H1 (cell line): Measurements from ENCODE around the gene CABP4. TPM values are rescaled to one million over a fixed set of nuclear protein-coding genes. Genes with fewer than 3 reads are reported as not detected.

Experiments used
- CTCF ChIA-PET: fragments of 300-600 bp; sonication (Branson Sonifier 250); formaldehyde crosslinking; loops from one replicate; lab custom pipeline; 2021; ENCODE audit not compliant: partially characterized antibody; lab: Charles Lee
- POLR2A ChIA-PET: fragments of 300-600 bp; sonication (Branson Sonifier 250); formaldehyde crosslinking; loops from one replicate; lab custom pipeline; 2021; ENCODE audit warnings: inconsistent platforms; ENCODE audit not compliant: partially characterized antibody; lab: Charles Lee
- DNase-seq, 2 experiments: peaks; one replicate each; pipeline versions ENCODE4 v3.0.0 to v3.0.0-alpha.2; 2010 to 2022; ENCODE audit warnings: low spot score in 2 of 2, low read depth in 1 of 2, mixed read lengths in 1 of 2
- FAIRE-seq: peaks from 2 replicates; lab custom pipeline; 2011; peaks lifted over from hg19 to GRCh38; lab: Jason Lieb, UNC
- H2AFZ ChIP-seq: 2 replicates; pipeline ENCODE4 v1.8.1; 2012; ENCODE audit warnings: low read length, inconsistent platforms
- H2AK5ac ChIP-seq: 2 replicates; pipeline ENCODE4 v1.6.1; 2013; ENCODE audit warnings: low read depth, low read length
- H2BK120ac ChIP-seq: replicated peaks from 2 replicates; pipeline ENCODE3; 2013; ENCODE audit warnings: low read depth, low read length, inconsistent platforms
- H2BK12ac ChIP-seq: 2 replicates; pipeline ENCODE4 v1.6.1; 2013; ENCODE audit warnings: low read depth, low read length
- H2BK15ac ChIP-seq: 2 replicates; pipeline ENCODE4 v1.6.1; 2013; ENCODE audit warnings: low read length
- H2BK20ac ChIP-seq: 2 replicates; pipeline ENCODE4 v1.6.1; 2013; ENCODE audit warnings: low read length
- H2BK5ac ChIP-seq: 2 replicates; pipeline ENCODE4 v1.6.1; 2013; ENCODE audit warnings: low read depth, low read length
- H3K14ac ChIP-seq: 2 replicates; pipeline ENCODE4 v1.6.1; 2013; ENCODE audit warnings: inconsistent platforms; ENCODE audit not compliant: insufficient read length
- H3K18ac ChIP-seq: 2 replicates; pipeline ENCODE4 v1.6.1; 2013; ENCODE audit warnings: low read length; ENCODE audit errors: extremely low read depth
- H3K23ac ChIP-seq: 2 replicates; pipeline ENCODE4 v1.6.1; 2013; ENCODE audit warnings: inconsistent platforms; ENCODE audit not compliant: insufficient read length
- H3K23me2 ChIP-seq: 2 replicates; pipeline ENCODE4 v1.6.1; 2013; ENCODE audit warnings: low read depth, low read length
- H3K27ac ChIP-seq: 2 replicates; pipeline ENCODE4 v1.6.1; 2011; ENCODE audit warnings: low read depth, low read length, inconsistent platforms
- H3K27me3 ChIP-seq, 4 experiments: replicated peaks in 1 of 4; 1 replicate in 1 of 4; 2 replicates in 3 of 4; pipeline versions ENCODE4 v1.6.1 to v1.8.1; 2011 to 2013; ENCODE audit warnings: low read length in 3 of 4, mild to moderate bottlenecking in 3 of 4, inconsistent platforms in 2 of 4, mixed read lengths in 2 of 4, moderate library complexity in 1 of 4; ENCODE audit not compliant: control insufficient read depth in 3 of 4, insufficient read depth in 3 of 4; ENCODE audit errors: extremely low read depth in 1 of 4
- H3K36me3 ChIP-seq, 4 experiments: 2 replicates each; pipeline versions ENCODE4 v1.6.1 to v1.8.1; 2011 to 2013; ENCODE audit warnings: mild to moderate bottlenecking in 4 of 4, low read length in 3 of 4, moderate library complexity in 2 of 4, control low read depth in 1 of 4, inconsistent platforms in 1 of 4; ENCODE audit not compliant: insufficient read depth in 4 of 4, control insufficient read depth in 2 of 4
- H3K4ac ChIP-seq: replicated peaks from 2 replicates; pipeline ENCODE3; 2013; ENCODE audit warnings: low read length, low read depth, mixed read lengths, inconsistent platforms; ENCODE audit not compliant: insufficient read length
- H3K4me1 ChIP-seq, 4 experiments: replicated peaks in 1 of 4; 1 replicate in 1 of 4; 2 replicates in 3 of 4; pipeline versions ENCODE4 v1.6.1 to v1.8.1; 2011 to 2013; ENCODE audit warnings: low read length in 3 of 4, inconsistent platforms in 2 of 4, mixed read lengths in 1 of 4; ENCODE audit not compliant: insufficient read depth in 4 of 4, control insufficient read depth in 3 of 4
- H3K4me2 ChIP-seq, 2 experiments: 2 replicates each; pipeline versions ENCODE4 v1.6.1 to v1.8.1; 2011 to 2013; ENCODE audit warnings: low read depth in 2 of 2, low read length in 2 of 2, control low read depth in 1 of 2, inconsistent platforms in 1 of 2, mild to moderate bottlenecking in 1 of 2; ENCODE audit not compliant: insufficient read depth in 1 of 2
- H3K4me3 ChIP-seq, 4 experiments: fragments of 200-600, 300-600 bp in 1 of 4; sonication (generic), shearing (Covaris generic), sonication (Bioruptor Twin) in 1 of 4; 2 replicates each; pipeline versions ENCODE4 v1.5.1 to v1.8.1; 2011 to 2016; ENCODE audit warnings: low read length in 4 of 4, low read depth in 3 of 4, control low read depth in 2 of 4, inconsistent platforms in 2 of 4, mild to moderate bottlenecking in 2 of 4, mixed read lengths in 1 of 4, moderate library complexity in 1 of 4; ENCODE audit not compliant: insufficient read depth in 2 of 4; ENCODE audit errors: extremely low read depth in 1 of 4
- H3K56ac ChIP-seq: replicated peaks from 2 replicates; pipeline ENCODE3; 2013; ENCODE audit warnings: low read depth, mild to moderate bottlenecking, mixed read lengths, low read length, inconsistent platforms; ENCODE audit not compliant: insufficient read length
- H3K79me1 ChIP-seq: 2 replicates; pipeline ENCODE4 v1.6.1; 2013; ENCODE audit warnings: low read depth, low read length, control low read depth
- H3K79me2 ChIP-seq, 2 experiments: 2 replicates each; pipeline versions ENCODE4 v1.6.1 to v1.8.1; 2012 to 2013; ENCODE audit warnings: low read length in 2 of 2, mild to moderate bottlenecking in 2 of 2, inconsistent platforms in 1 of 2; ENCODE audit not compliant: insufficient read depth in 2 of 2, control insufficient read depth in 1 of 2
- H3K9ac ChIP-seq, 4 experiments: replicated peaks in 1 of 4; 1 replicate in 1 of 4; 2 replicates in 3 of 4; pipeline versions ENCODE4 v1.6.1 to v1.8.1; 2011 to 2013; ENCODE audit warnings: low read depth in 3 of 4, low read length in 3 of 4, control low read depth in 2 of 4, mild to moderate bottlenecking in 2 of 4, moderate library complexity in 2 of 4, inconsistent platforms in 1 of 4; ENCODE audit errors: extremely low read depth in 1 of 4
- H3K9me3 ChIP-seq, 2 experiments: 2 replicates each; pipeline versions ENCODE4 v1.6.1 to v1.8.1; 2012 to 2013; ENCODE audit warnings: mild to moderate bottlenecking in 2 of 2, moderate library complexity in 2 of 2, control low read depth in 1 of 2, inconsistent platforms in 1 of 2, low read depth in 1 of 2, low read length in 1 of 2, mixed read lengths in 1 of 2; ENCODE audit not compliant: insufficient read depth in 2 of 2
- H4K20me1 ChIP-seq, 2 experiments: replicated peaks in 1 of 2; 2 replicates each; pipeline versions ENCODE3 to v1.8.1; 2011 to 2013; ENCODE audit warnings: inconsistent platforms in 2 of 2, low read length in 2 of 2, mild to moderate bottlenecking in 1 of 2; ENCODE audit not compliant: insufficient read depth in 2 of 2, control insufficient read depth in 1 of 2
- H4K5ac ChIP-seq: 2 replicates; pipeline ENCODE4 v1.6.1; 2013; ENCODE audit warnings: low read length, low read depth, mixed read lengths, inconsistent platforms; ENCODE audit not compliant: insufficient read length
- H4K8ac ChIP-seq: 2 replicates; pipeline ENCODE4 v1.8.0; 2013; ENCODE audit warnings: mild to moderate bottlenecking, moderate library complexity, low read length, inconsistent platforms; ENCODE audit not compliant: insufficient read depth; ENCODE audit errors: extremely low read depth
- H4K91ac ChIP-seq: replicated peaks from 2 replicates; pipeline ENCODE3; 2013; ENCODE audit warnings: low read length, mixed read lengths, inconsistent platforms; ENCODE audit not compliant: insufficient read length
- CEBPB ChIP-seq: IDR thresholded peaks from 2 replicates; pipeline ENCODE4 v1.6.1; 2012; ENCODE audit warnings: low read depth, low read length
- JUN ChIP-seq: IDR thresholded peaks from 2 replicates; pipeline ENCODE4 v1.6.1; 2011; ENCODE audit warnings: low read depth, mild to moderate bottlenecking, improper control_type of control experiment, low read length
- KDM4A ChIP-seq: IDR thresholded peaks from one replicate; pipeline ENCODE4 v1.7.1; 2012; ENCODE audit warnings: low read depth, mild to moderate bottlenecking, moderate library complexity, low read length, inconsistent platforms; ENCODE audit not compliant: severe bottlenecking
- KDM5A ChIP-seq: fragments of 200-600 bp; IDR thresholded peaks from 2 replicates; pipeline ENCODE4 v1.7.1; 2012; ENCODE audit warnings: mild to moderate bottlenecking, low read length, inconsistent platforms, mixed read lengths
- POLR2A ChIP-seq, 2 experiments: IDR thresholded peaks; 1 replicate in 1 of 2; 2 replicates in 1 of 2; pipeline ENCODE4 v1.6.1; 2011; ENCODE audit warnings: low read depth in 2 of 2, low read length in 2 of 2, mild to moderate bottlenecking in 2 of 2; ENCODE audit errors: control extremely low read depth in 1 of 2
- RBBP5 ChIP-seq: IDR thresholded peaks from 2 replicates; pipeline ENCODE4 v1.7.1; 2012; ENCODE audit warnings: low read depth, mild to moderate bottlenecking, inconsistent platforms, low read length, moderate library complexity, borderline replicate concordance
- RNF2 ChIP-seq: fragments of 200-900, 300-1000 bp; sonication (generic); IDR thresholded peaks from 2 replicates; pipeline ENCODE4 v1.7.1; 2016; ENCODE audit warnings: borderline replicate concordance, low read depth, mild to moderate bottlenecking, antibody characterized with exemption, low read length; ENCODE audit not compliant: poor library complexity, severe bottlenecking; ENCODE audit errors: missing control alignments
- RXRA ChIP-seq: IDR thresholded peaks from 2 replicates; pipeline ENCODE4 v1.6.1; 2011; ENCODE audit warnings: low read depth, mild to moderate bottlenecking, low read length, moderate library complexity; ENCODE audit not compliant: insufficient read depth
- SP4 ChIP-seq: IDR thresholded peaks from 2 replicates; pipeline ENCODE4 v1.6.1; 2012; ENCODE audit warnings: low read length, inconsistent platforms
- SRF ChIP-seq: IDR thresholded peaks from 2 replicates; pipeline ENCODE4 v1.6.1; 2011; ENCODE audit warnings: mild to moderate bottlenecking, low read depth, low read length, moderate library complexity
- SUZ12 ChIP-seq: fragments of 200-600 bp; sonication (generic); IDR thresholded peaks from 2 replicates; pipeline ENCODE4 v1.6.1; 2012; ENCODE audit warnings: mild to moderate bottlenecking, inconsistent platforms, low read length, moderate library complexity, mixed read lengths
- TAF7 ChIP-seq: optimal IDR thresholded peaks from 2 replicates; pipeline ENCODE3; 2011; ENCODE audit warnings: low read depth, mild to moderate bottlenecking, inconsistent platforms, low read length, moderate library complexity, borderline replicate concordance
- TBP ChIP-seq: IDR thresholded peaks from 2 replicates; pipeline ENCODE4 v1.6.1; 2011; ENCODE audit warnings: low read depth, low read length, improper control_type of control experiment
- WGBS, 2 experiments: shearing (Covaris generic) in 1 of 2; methylation state at CpG; one replicate each; pipeline versions ENCODE4 v1.1.6 to v1.1.7; 2013 to 2015; ENCODE audit warnings: low lambda C conversion rate in 2 of 2, mixed read lengths in 2 of 2, inconsistent platforms in 1 of 2, low coverage in 1 of 2, missing lambda C conversion rate in 1 of 2; ENCODE audit not compliant: insufficient replicate concordance in 2 of 2, insufficient coverage in 1 of 2, insufficient read length in 1 of 2; ENCODE audit errors: extremely low coverage in 1 of 2, missing lambda C conversion rate in 1 of 2; 5-methylcytosine and 5-hydroxymethylcytosine counted together
- polyA plus RNA-seq, 7 experiments: library from polyadenylated mRNA; depleted of rRNA in 3 of 7; stranded (reverse) in 5 of 7; unstranded in 2 of 7; fragments of >200 nt in 5 of 7; fragments of 200-250 nt in 2 of 7; gene quantifications; 1 replicate in 5 of 7; 2 replicates in 1 of 7; 4 replicates in 1 of 7; pipeline versions ENCODE4 v1.2.1 to v1.2.3, GENCODE V29; 2011 to 2013; ENCODE audit warnings: missing spikeins in 2 of 7, mixed read lengths in 2 of 7
- total RNA-seq: library from RNA; stranded (reverse); fragmentation: NEBNext Ultra II Directional; extraction: Animal tissue kit (Norgen Biotek cat#: 25700); gene quantifications from 2 replicates; pipeline ENCODE4 v1.2.1, GENCODE V29; 2021

Gene CABP4
- total and polyA plus RNA-seq, 2 of the 8 experiments (the other 6 are each of a cell fraction or from before 2014, with no cell fraction given), result not detected

DNA sequence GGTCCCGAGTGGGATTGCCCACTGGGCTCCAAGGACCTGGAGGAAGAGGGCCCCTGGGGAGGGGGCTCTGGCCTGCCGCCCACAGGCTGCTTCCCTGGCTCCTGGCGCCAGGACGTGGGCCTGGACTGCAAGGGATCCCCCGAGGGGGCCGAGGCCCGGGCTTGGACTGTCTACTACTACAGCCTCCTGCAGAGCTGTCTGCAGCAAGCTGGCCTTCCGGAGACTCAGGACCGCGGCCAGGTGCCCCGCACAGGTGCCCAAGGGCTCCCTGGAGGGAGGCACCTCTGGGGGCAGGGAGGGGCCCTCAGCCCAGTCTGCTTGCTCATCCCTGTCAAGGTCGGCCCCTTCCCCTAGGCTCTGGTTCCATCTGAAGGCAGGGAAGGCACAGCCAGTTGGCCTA lies 37.7 kb upstream of the CABP4 start:
- Histone ChIP-seq H3K27me3 (peaks cover 0 to 11% (median 7%) of the 10 kb centered on the region in 4 experiments; a peak in 5 of 7 replicates), H3K4ac (peak overlapping the region; percentile 91), H3K23me2 (peaks cover 12% of the 10 kb centered on the region; the same call in 1 of the 2 replicates), H3K4me1 (peaks cover 4 to 15% (median 11%) of the 10 kb centered on the region in 4 experiments), H4K5ac (no peak overlapping the region), H3K9ac (no peak overlapping the region), H4K20me1 (peaks cover 0 to 3% of the 10 kb centered on the region in 2 experiments), H3K79me2 (no peaks in the 10 kb centered on the region), H3K14ac (no peak overlapping the region), H3K4me2 (no peak overlapping the region), H2BK12ac (no peak overlapping the region), H3K36me3 (no peaks in the 10 kb centered on the region), H4K91ac (no peak overlapping the region), H2BK5ac (no peak overlapping the region), H3K4me3 (no peak overlapping the region), H2BK15ac (0 out of 2 replicates have a peak overlapping the region, but pooled peaks have one; percentile 46), H3K79me1 (no peaks in the 10 kb centered on the region), H4K8ac (no peak overlapping the region), H3K27ac (no peak overlapping the region), H3K23ac (no peak overlapping the region), H2BK120ac (no peak overlapping the region), H3K56ac (no peak overlapping the region), H3K9me3 (no peaks in the 10 kb centered on the region), H3K18ac (no peak overlapping the region), H2AFZ (no peak overlapping the region), H2BK20ac (no peak overlapping the region), H2AK5ac (no peak overlapping the region; the same call in 1 of the 2 replicates)
- FAIRE-seq (no peak), DNase-seq (no peak)
- POLR2A ChIA-PET, result interaction anchor here (1.6 to 10.2 kb wide), 4 partner anchors 10 to 67 kb away, joined by 3 to 104 read pairs (median 4); partner anchors contain the start of genes PTPRCAP and TBC1D10C
- CTCF ChIA-PET, result interaction anchor here (0.7 to 1.6 kb wide), 7 partner anchors 13 to 66 kb away, joined by 3 to 5 read pairs (median 4); partner anchors contain the start of genes PPP1CA, TBC1D10C and TMEM134
- 86% methylated on average over 12 of the region's 12 CpGs; no CpG with 5 or more reads in 1 of the 2 experiments for WGBS, 2 experiments
- no peak for TF ChIP-seq SUZ12
- TF ChIP-seq TBP, result no peak
- TF ChIP-seq POLR2A (IDR thresholded peaks at IDR 0.05; ENCODE audit: control extremely low read depth in 1 of 2, low read depth in 2 of 2, low read length in 2 of 2), result no peak
- no peak for TF ChIP-seq KDM5A
- no peak for TF ChIP-seq RNF2
- TF ChIP-seq RBBP5, result no peak
- no peak for TF ChIP-seq KDM4A
- TF ChIP-seq SP4, result no peak
- TF ChIP-seq TAF7, result no peak
- no peak for TF ChIP-seq CEBPB
- TF ChIP-seq RXRA, result no peak
- TF ChIP-seq SRF, result no peak
- no peak for TF ChIP-seq JUN
